ENCODE measurements around the gene MTMR2.

DNA sequence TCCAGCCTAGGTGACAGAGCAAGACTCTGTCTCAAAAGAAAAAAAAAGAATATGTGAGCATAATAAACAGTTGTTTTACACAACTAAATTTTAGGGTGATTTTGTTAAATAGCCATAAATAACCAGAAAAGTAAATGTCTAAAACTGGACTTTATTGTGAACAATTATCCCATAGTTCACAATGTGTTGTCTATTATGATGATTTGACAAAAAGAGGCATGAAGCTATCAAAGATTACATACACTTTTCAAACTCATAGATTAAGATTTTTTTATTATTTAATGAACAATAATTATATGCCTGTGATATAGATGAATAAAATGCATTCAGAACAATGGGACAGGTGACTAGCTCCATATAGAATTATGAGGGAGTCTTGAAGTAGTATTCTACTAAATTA is 27.0 kb upstream of the MTMR2 start:
- TF ChIP-seq, protein P1, sequence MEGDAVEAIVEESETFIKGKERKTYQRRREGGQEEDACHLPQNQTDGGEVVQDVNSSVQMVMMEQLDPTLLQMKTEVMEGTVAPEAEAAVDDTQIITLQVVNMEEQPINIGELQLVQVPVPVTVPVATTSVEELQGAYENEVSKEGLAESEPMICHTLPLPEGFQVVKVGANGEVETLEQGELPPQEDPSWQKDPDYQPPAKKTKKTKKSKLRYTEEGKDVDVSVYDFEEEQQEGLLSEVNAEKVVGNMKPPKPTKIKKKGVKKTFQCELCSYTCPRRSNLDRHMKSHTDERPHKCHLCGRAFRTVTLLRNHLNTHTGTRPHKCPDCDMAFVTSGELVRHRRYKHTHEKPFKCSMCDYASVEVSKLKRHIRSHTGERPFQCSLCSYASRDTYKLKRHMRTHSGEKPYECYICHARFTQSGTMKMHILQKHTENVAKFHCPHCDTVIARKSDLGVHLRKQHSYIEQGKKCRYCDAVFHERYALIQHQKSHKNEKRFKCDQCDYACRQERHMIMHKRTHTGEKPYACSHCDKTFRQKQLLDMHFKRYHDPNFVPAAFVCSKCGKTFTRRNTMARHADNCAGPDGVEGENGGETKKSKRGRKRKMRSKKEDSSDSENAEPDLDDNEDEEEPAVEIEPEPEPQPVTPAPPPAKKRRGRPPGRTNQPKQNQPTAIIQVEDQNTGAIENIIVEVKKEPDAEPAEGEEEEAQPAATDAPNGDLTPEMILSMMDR (IDR thresholded peaks at IDR 0.05 in 2 of 3, conservative IDR thresholded peaks at IDR 0.05 in 1 of 3; ENCODE audit: borderline replicate concordance in 1 of 3, insufficient read depth in 1 of 3, low read depth in 2 of 3, low read length in 2 of 3), result no peak
- TF ChIP-seq RAD21 (IDR thresholded peaks at IDR 0.05; ENCODE audit: low read depth) (no peak), POLR2AphosphoS5 (IDR thresholded peaks at IDR 0.05; ENCODE audit: low read depth, low read length) (no peak), YY1 (IDR thresholded peaks at IDR 0.05; ENCODE audit: extremely low read depth, insufficient replicate concordance, low read depth, low read length) (no peak), EZH2phosphoT487 (IDR thresholded peaks at IDR 0.05; ENCODE audit: borderline replicate concordance) (no peak), POLR2A (IDR thresholded peaks at IDR 0.05; ENCODE audit: borderline replicate concordance, extremely low read depth, insufficient read depth, insufficient read length) (no peak), ZFX (IDR thresholded peaks at IDR 0.05) (no peak), EZH2 (IDR thresholded peaks at IDR 0.05) (no peak), ZNF274 (IDR thresholded peaks at IDR 0.05; ENCODE audit: low read depth, low read length) (no peak), CEBPB (IDR thresholded peaks at IDR 0.05; ENCODE audit: low read depth) (no peak)
- TF ChIP-seq, protein P2, sequence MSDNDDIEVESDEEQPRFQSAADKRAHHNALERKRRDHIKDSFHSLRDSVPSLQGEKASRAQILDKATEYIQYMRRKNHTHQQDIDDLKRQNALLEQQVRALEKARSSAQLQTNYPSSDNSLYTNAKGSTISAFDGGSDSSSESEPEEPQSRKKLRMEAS (IDR thresholded peaks at IDR 0.05), result no peak
- TF ChIP-seq, protein P3, sequence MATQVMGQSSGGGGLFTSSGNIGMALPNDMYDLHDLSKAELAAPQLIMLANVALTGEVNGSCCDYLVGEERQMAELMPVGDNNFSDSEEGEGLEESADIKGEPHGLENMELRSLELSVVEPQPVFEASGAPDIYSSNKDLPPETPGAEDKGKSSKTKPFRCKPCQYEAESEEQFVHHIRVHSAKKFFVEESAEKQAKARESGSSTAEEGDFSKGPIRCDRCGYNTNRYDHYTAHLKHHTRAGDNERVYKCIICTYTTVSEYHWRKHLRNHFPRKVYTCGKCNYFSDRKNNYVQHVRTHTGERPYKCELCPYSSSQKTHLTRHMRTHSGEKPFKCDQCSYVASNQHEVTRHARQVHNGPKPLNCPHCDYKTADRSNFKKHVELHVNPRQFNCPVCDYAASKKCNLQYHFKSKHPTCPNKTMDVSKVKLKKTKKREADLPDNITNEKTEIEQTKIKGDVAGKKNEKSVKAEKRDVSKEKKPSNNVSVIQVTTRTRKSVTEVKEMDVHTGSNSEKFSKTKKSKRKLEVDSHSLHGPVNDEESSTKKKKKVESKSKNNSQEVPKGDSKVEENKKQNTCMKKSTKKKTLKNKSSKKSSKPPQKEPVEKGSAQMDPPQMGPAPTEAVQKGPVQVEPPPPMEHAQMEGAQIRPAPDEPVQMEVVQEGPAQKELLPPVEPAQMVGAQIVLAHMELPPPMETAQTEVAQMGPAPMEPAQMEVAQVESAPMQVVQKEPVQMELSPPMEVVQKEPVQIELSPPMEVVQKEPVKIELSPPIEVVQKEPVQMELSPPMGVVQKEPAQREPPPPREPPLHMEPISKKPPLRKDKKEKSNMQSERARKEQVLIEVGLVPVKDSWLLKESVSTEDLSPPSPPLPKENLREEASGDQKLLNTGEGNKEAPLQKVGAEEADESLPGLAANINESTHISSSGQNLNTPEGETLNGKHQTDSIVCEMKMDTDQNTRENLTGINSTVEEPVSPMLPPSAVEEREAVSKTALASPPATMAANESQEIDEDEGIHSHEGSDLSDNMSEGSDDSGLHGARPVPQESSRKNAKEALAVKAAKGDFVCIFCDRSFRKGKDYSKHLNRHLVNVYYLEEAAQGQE (IDR thresholded peaks at IDR 0.05; ENCODE audit: low read depth), result no peak
